NCI-H146 (cell line): Measurements from ENCODE around the gene PDIA6.

Experiments used
- DNase-seq: peaks from one replicate; lab custom pipeline; 2025; lab: John Stamatoyannopoulos, UW

Gene PDIA6

DNA sequence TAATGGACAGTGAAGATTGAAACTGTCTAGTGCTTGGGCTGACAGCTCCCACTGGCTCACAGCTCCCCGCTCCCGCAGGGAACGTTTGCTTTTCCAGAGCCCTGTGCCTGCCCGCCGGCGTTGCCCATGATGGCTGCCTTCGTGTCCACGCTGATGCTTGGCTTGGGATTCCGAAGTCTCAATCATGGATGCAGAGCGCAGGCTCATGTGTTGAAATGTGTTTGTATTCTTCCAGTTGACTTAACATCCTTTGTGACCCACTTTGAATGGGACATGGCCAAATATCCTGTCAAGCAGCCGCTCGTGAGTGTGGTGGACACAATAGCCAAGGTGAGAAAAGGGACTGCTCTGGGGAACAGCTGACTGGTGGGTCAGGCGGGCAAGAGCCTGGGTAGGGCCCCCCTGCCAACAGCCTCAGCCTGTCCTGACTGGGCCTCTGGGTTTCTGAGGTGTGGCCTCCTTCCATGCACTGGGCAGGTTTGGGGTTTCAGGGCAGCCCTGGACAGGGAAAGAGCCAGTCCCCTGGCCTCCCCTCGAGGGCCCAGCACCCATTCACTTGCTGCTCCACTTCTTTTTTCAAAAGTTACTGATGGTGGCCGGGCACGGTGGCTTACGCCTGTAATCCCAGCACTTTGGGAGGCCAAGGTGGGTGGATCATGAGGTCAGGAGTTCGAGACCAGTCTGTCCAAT is 48.3 kb downstream of the PDIA6 start:
- no peak for DNase-seq

DNA sequence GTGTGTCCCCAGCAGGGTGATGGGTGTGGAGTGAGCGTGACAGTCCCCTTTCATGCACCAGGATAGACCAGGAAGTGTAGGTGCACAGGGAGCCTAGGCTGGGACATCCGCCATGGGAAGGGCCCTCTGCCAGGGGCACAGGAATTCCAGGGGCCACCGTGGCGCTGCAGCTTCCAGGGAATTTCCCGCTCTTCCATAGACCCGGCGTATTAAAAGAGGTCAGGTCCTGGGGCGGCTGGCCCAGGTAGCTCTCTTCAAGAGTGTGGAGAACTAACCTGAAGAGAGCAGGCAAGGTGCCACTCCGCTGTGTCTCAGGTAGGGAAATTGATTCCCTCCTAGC is 49.2 kb downstream of the PDIA6 start:
- no peak for DNase-seq

DNA sequence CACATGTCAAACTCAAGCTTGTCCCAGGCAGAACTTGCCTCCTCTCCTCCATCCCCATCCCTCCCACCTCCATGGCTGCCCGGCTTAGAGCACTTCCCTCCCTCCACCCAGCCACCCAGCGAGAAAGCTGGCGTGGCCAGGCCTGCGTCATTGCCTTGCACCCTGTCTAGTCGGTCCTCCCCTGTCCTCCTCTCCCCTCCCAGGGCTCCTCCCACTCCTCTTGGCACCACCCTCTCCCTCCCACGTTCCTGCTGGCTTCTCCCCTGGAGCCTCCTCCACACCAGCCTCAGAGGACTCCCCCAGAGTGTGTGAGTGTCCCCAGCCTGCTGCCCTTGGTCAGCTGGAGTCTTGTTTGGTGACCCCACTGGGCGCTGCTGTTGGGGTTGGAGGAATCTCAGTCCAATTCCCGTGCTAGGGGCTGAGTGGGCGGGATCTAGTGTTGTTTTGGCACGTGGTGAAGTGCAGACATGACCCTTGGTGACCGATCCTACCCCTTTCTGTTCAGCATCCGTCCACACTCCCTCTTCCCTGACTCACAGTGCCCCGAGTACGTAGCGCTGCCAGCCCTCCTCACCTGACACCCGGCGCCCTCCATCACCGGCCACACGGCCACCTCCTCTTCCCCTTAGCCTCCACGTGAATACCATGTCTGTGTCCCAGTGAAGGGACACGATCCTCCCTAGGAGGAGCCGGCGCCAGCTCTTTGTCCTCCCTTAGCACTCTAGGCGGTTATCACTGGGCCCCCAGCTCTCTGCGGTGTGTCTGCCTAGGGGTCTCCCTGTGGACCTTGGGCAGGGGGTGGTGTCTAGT is 49.7 kb downstream of the PDIA6 start:
- no peak for DNase-seq

DNA sequence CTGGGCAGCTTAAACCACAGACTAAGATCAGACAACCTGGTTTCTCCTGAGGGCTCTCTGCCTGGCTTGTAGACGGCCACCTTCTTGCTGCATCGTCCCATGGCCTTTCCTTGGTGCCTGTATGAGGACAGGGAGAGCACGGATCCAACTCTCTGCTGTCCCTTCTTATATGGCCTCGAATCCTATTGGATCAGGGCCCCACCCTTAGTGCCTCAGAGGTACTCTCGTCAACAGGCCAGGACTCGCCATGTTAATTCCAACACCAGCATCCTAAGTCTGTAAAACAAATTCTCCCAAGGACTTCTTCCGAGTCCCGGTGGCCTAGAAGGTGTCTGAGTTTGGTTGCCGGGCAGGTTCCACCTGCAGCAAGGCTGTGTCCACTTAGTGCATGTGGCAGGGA is 51.0 kb downstream of the PDIA6 start:
- no peak for DNase-seq

- no peak for DNase-seq
These were observed 51.6 kb downstream of the PDIA6 start for GRCh38 chr2:10760794-10761504.

- no peak for DNase-seq
These were observed 53.4 kb downstream of the PDIA6 start for GRCh38 chr2:10759151-10759714.

GRCh38 chr2:10757814-10758286 is 54.7 kb downstream of the PDIA6 start:
- no peak for DNase-seq

DNA sequence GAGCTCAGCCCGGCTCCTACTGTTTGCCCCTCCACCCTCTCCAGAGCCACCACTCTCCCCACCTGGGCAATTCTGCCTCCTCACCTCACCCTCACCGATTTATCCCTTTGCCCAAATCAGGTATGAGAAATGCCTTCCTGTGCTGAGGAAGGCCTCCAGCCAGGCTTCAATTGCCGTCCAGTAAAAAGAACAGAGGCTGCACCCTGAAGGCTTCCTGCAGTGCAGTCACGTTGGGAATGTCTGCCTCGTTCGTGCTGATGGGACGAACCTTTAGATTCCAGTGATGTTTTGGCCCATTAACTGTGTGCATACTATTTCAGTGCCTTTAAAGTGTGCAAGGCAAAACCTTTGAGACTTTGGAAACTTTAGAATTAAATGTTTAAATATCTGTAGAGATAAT is 57.0 kb downstream of the PDIA6 start:
- no peak for DNase-seq

DNA sequence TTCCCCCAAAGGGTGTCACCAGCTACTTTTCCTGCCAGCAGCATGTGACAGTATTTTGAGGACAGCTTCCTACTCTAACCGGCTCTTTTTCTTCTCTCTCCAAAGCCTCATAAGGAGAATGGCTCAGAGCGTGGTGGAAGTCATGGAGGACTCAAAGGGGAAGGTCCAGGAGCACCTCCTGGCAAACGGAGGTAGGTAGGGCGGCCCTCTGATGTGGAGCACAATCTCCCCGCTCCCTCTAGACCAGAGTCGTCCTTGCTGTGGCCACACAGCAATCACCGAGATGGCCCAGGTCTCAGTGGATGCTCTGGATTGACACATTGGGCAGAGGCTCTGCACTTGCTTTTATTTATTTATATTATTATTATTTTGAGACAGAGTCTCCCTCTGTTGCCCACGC is 58.7 kb downstream of the PDIA6 start:
- DNase-seq, result no peak

DNA sequence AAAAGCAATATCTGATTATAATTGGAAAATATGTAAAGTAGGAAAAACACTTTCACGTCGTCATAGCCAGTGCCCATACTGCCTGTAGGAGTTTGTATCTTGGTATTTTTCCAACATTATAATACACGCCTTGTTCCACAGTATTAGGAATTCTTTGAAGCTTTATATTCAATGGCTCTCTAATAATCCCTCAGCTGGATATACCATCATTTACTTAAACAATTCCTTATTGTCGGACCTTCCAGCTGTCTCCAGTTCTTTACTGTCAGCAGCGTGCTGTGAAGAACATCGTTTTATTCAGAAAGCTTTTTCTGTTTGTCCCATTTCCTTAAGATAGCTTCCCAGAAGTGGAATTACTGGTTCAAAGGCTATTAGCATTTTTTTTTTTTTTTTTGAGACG is 59.4 kb downstream of the PDIA6 start:
- DNase-seq, result no peak

- DNase-seq, result no peak
These were observed 60.3 kb downstream of the PDIA6 start for GRCh38 chr2:10752236-10752635.

GRCh38 chr2:10750610-10751009 is 62.0 kb downstream of the PDIA6 start:
- no peak for DNase-seq

DNA sequence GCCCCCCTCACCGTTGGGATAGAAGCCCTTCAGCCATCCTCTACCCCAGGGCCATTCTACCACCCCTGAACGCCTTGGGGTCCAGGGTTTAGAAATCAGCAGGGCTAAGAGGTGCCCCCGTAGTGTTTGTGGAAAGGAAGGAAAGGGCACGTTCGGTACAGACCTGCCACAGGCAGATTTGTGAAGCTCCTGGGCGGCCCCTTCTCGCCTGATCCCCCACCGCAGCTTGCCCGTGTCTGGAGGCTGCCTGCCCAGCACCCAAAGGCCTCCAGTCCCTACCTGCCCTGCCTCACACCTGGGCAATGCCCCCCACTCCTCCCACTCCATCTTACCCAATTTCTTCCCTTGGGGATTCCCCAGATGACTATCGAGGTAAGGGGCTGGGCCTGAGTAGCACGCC is 69.9 kb downstream of the PDIA6 start:
- no peak for DNase-seq

DNA sequence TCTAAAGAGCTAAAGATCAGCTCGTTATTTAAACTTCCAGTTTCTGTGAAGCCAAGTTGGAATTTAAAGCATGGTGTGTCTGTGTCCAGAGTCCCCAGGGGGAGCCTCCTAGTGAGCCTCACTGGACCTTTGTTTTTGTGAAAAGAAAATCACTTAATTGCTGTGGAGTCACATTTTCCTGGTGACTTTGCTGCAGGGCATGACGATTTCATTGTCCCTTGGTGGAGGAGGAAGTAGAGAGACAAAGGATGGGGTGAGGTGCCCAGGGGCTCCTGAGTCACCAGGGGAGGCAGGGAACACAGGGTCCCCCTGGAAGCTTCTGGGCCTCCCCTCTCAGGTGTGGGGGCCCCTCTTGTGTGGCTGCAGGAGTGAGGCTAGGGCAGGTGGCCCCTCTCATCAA is 71.4 kb downstream of the PDIA6 start:
- peak; percentile 94 for DNase-seq

DNA sequence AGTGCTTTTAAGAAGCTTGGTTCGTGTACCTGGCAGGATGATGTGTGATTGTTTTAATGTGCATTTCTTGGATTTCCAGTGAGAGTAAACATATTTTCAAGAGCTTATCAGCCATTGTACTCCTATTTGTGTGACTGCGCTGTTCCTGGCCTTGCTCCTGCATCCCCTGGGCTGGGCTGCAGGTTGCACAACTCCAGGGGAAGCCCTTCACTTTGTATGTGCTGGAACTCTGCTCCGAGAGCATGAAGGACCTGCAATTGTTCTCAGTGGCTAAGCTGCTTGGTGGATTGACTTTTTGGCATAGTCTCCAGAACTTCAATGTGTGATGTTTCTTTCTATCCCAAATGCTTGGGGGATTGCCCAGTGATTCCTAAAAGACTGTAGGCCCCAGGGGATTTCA is 72.4 kb downstream of the PDIA6 start:
- no peak for DNase-seq

GRCh38 chr2:10738192-10738591 is 74.4 kb downstream of the PDIA6 start:
- DNase-seq, result no peak

GRCh38 chr2:10733980-10734379 is 78.6 kb downstream of the PDIA6 start:
- DNase-seq, result no peak

DNA sequence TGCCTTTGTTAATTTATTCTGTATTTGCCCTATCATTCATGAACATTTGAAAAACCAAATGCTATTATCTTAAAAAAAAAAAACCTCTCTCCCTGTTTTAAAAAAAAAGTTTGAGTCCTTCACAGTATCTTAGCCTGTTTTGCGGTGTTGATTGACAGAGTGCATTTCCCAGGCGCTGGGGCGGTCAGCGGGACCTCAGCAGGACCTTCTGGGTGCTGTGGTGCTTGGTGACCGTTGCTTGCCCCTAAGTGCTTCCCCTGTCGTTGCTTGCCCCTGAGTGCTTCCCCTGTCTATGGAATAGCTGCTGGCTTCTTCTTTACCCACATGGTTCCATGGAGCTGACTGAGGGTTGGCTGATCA is 79.0 kb downstream of the PDIA6 start:
- no peak for DNase-seq
